K562 (cell line): ENCODE results near the gene APBA2. TPM values are rescaled to one million over a fixed set of nuclear protein-coding genes. Genes with fewer than 3 reads are reported as not detected.

Source experiments
- ATF1 ChIP-seq, 2 experiments: fragments of 450-650 bp in 1 of 2; IDR thresholded peaks; 2 replicates each; pipeline ENCODE4 v1.6.1; 2016; ENCODE audit warnings: missing compliant biosample characterization in 1 of 2, missing genetic modification characterization in 1 of 2
- CBFA2T3 ChIP-seq: fragments of 450-650 bp; IDR thresholded peaks from 2 replicates; pipeline ENCODE4 v1.6.1; 2017
- CC2D1A ChIP-seq: fragments of 450-650 bp; IDR thresholded peaks from 2 replicates; pipeline ENCODE4 v1.6.1; 2017; ENCODE audit warnings: mild to moderate bottlenecking
- ETV5 ChIP-seq: sonication (generic); formaldehyde crosslinking; IDR thresholded peaks from 2 replicates; pipeline ENCODE4 v1.4.0; 2020; ENCODE audit warnings: low read depth, mild to moderate bottlenecking, missing genetic modification reagents
- PTBP1 ChIP-seq: fragments of 200-400 bp; formaldehyde crosslinking; IDR thresholded peaks from 2 replicates; pipeline ENCODE4 v1.6.1; 2017; ENCODE audit warnings: low read depth, low read length
- RB1 ChIP-seq: fragments of 450-650 bp; IDR thresholded peaks from 2 replicates; pipeline ENCODE4 v1.6.1; 2017; ENCODE audit warnings: low read depth, mild to moderate bottlenecking
- SP1 ChIP-seq: sonication (generic); formaldehyde crosslinking; IDR thresholded peaks from 2 replicates; pipeline ENCODE4 v1.8.1; 2022; ENCODE audit warnings: mild to moderate bottlenecking, missing genetic modification reagents
- STAG1 ChIP-seq: sonication (generic); formaldehyde crosslinking; IDR thresholded peaks from 2 replicates; pipeline ENCODE4 v1.5.0; 2020; ENCODE audit warnings: missing genetic modification reagents, borderline replicate concordance
- ZNF239 ChIP-seq: fragments of 250-450 bp; sonication (Bioruptor Pico); IDR thresholded peaks from 2 replicates; pipeline ENCODE4 v1.4.0; 2020; ENCODE audit warnings: mild to moderate bottlenecking
- ZNF253 ChIP-seq: fragments of 250-450 bp; sonication (Bioruptor Pico); conservative IDR thresholded peaks from 2 replicates; pipeline ENCODE4 v1.6.1; 2021; ENCODE audit warnings: mild to moderate bottlenecking
- ZNF263 ChIP-seq: sonication (generic); formaldehyde crosslinking; IDR thresholded peaks from 2 replicates; pipeline ENCODE4 v1.8.0; 2022; ENCODE audit warnings: mild to moderate bottlenecking, missing genetic modification reagents, borderline replicate concordance
- polyA plus RNA-seq, 8 experiments: library from polyadenylated mRNA; depleted of rRNA in 4 of 8; stranded (reverse) in 5 of 8; unstranded in 3 of 8; fragments of >200 nt; fragmentation: Nextera tagmentation in 2 of 8; fragmentation: Illumina TruSeq in 1 of 8; extraction: Ambion mirVana in 2 of 8; extraction: Trizol in 1 of 8; gene quantifications; 2 replicates each; pipeline versions ENCODE4 v1.2.1 to v1.2.3, GENCODE V29; 2011 to 2014; ENCODE audit warnings: inconsistent platforms in 1 of 8, missing spikeins in 1 of 8
- total RNA-seq, 7 experiments: library from RNA; depleted of rRNA in 6 of 7; stranded (reverse); fragments of >200 nt in 6 of 7; fragmentation: Illumina TruSeq in 2 of 7; extraction: Trizol in 2 of 7; gene quantifications; 2 replicates each; pipeline versions ENCODE4 v1.2.1 to v1.2.3, GENCODE V29; 2011 to 2021; ENCODE audit warnings: low replicate concordance in 1 of 7
- TF ChIP-seq, protein P1 (sequence below): sonication (generic); formaldehyde crosslinking; IDR thresholded peaks from 2 replicates; pipeline ENCODE4 v1.8.0; 2022; ENCODE audit warnings: missing genetic modification reagents, mild to moderate bottlenecking, moderate library complexity, borderline replicate concordance
- TF ChIP-seq, protein P2 (sequence below), 2 experiments: IDR thresholded peaks in 1 of 2; conservative IDR thresholded peaks in 1 of 2; 2 replicates each; pipeline ENCODE4 v1.6.1; 2016; ENCODE audit warnings: low read depth in 2 of 2, mild to moderate bottlenecking in 1 of 2, missing compliant biosample characterization in 1 of 2, missing genetic modification characterization in 1 of 2, moderate library complexity in 1 of 2
- TF ChIP-seq, protein P3 (sequence below): sonication (generic); formaldehyde crosslinking; IDR thresholded peaks from 2 replicates; pipeline ENCODE4 v1.8.1; 2023; ENCODE audit warnings: mild to moderate bottlenecking, missing genetic modification reagents, moderate library complexity
- TF ChIP-seq, protein P4 (sequence below): IDR thresholded peaks from 2 replicates; pipeline ENCODE4 v1.6.1; 2016; ENCODE audit warnings: missing genetic modification characterization, missing compliant biosample characterization

The APBA2 gene
- total and polyA plus RNA-seq, 9 of the 15 experiments (the other 6 are each of a cell fraction or from before 2014, with no cell fraction given), result 0.24 to 40.9 (median 25.2) TPM

DNA sequence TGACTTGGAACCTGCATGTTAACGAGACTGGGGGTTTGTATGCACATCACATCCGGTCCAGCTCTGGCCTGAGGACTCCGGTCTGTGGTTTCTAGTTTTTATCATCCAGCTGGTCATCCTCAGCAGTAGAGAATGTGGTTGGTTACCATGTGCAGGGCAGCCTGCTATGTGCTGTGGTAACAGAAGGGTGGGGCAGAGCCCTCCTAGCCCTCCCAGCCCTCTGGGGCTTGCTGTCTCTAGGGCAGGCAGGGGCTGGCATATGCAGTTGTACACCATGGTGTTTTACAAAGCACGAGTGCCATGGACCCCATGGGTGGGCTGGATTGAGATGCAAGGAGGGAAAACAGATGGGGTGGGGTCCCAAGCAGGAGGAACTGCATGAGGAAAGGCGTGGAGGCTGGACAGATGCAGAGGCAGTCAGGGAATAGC lies 70.2 kb downstream of the APBA2 start (continued):
- TF ChIP-seq PTBP1, result no peak
- no peak for TF ChIP-seq CC2D1A
- TF ChIP-seq ZNF263 (CRISPR knock-in tag), result no peak
- peak; percentile 87 for TF ChIP-seq ETV5 (CRISPR knock-in tag)
- no peak for TF ChIP-seq ATF1 (CRISPR knock-in tag; IDR thresholded peaks at IDR 0.05)
- TF ChIP-seq ATF1 (tag; IDR thresholded peaks at IDR 0.05), result no peak
- no peak for TF ChIP-seq ZNF253 (CRISPR knock-in tag)
- TF ChIP-seq STAG1 (CRISPR knock-in tag), result no peak
- TF ChIP-seq, protein P1, sequence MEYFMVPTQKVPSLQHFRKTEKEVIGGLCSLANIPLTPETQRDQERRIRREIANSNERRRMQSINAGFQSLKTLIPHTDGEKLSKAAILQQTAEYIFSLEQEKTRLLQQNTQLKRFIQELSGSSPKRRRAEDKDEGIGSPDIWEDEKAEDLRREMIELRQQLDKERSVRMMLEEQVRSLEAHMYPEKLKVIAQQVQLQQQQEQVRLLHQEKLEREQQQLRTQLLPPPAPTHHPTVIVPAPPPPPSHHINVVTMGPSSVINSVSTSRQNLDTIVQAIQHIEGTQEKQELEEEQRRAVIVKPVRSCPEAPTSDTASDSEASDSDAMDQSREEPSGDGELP, result peak; percentile 95
- TF ChIP-seq, protein P2, sequence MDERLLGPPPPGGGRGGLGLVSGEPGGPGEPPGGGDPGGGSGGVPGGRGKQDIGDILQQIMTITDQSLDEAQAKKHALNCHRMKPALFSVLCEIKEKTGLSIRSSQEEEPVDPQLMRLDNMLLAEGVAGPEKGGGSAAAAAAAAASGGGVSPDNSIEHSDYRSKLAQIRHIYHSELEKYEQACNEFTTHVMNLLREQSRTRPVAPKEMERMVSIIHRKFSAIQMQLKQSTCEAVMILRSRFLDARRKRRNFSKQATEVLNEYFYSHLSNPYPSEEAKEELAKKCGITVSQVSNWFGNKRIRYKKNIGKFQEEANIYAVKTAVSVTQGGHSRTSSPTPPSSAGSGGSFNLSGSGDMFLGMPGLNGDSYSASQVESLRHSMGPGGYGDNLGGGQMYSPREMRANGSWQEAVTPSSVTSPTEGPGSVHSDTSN (CRISPR knock-in tag; IDR thresholded peaks at IDR 0.05; ENCODE audit: low read depth), result no peak
- TF ChIP-seq, protein P2 (tag; conservative IDR thresholded peaks at IDR 0.05; ENCODE audit: low read depth), result no peak
- no peak for TF ChIP-seq RB1
- no peak; the same call in 1 of the 2 replicates for TF ChIP-seq CBFA2T3
- TF ChIP-seq SP1, result no peak
- TF ChIP-seq, protein P3, sequence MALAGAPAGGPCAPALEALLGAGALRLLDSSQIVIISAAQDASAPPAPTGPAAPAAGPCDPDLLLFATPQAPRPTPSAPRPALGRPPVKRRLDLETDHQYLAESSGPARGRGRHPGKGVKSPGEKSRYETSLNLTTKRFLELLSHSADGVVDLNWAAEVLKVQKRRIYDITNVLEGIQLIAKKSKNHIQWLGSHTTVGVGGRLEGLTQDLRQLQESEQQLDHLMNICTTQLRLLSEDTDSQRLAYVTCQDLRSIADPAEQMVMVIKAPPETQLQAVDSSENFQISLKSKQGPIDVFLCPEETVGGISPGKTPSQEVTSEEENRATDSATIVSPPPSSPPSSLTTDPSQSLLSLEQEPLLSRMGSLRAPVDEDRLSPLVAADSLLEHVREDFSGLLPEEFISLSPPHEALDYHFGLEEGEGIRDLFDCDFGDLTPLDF, result no peak
- no peak for TF ChIP-seq ZNF239 (CRISPR knock-in tag)
- TF ChIP-seq, protein P4, sequence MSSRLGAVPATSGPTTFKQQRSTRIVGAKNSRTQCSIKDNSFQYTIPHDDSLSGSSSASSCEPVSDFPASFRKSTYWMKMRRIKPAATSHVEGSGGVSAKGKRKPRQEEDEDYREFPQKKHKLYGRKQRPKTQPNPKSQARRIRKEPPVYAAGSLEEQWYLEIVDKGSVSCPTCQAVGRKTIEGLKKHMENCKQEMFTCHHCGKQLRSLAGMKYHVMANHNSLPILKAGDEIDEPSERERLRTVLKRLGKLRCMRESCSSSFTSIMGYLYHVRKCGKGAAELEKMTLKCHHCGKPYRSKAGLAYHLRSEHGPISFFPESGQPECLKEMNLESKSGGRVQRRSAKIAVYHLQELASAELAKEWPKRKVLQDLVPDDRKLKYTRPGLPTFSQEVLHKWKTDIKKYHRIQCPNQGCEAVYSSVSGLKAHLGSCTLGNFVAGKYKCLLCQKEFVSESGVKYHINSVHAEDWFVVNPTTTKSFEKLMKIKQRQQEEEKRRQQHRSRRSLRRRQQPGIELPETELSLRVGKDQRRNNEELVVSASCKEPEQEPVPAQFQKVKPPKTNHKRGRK (tag), result no peak
